GM18505 (cell line): ENCODE measurements around the gene HLA-F.
A peak's percentile ranks its signal among the peaks of the same experiment; 100 is the strongest.

Source experiments
- ATAC-seq: cut with Tn5 transposase; IDR thresholded peaks from one replicate; pipeline ENCODE4 v1.9.1; 2021; ENCODE audit not compliant: unreplicated experiment
- POLR2A ChIP-seq: IDR thresholded peaks from 4 replicates; pipeline ENCODE4 v1.6.1; 2011; ENCODE audit warnings: borderline replicate concordance; ENCODE audit not compliant: insufficient read depth, insufficient read length; ENCODE audit errors: extremely low read depth

The HLA-F gene

DNA sequence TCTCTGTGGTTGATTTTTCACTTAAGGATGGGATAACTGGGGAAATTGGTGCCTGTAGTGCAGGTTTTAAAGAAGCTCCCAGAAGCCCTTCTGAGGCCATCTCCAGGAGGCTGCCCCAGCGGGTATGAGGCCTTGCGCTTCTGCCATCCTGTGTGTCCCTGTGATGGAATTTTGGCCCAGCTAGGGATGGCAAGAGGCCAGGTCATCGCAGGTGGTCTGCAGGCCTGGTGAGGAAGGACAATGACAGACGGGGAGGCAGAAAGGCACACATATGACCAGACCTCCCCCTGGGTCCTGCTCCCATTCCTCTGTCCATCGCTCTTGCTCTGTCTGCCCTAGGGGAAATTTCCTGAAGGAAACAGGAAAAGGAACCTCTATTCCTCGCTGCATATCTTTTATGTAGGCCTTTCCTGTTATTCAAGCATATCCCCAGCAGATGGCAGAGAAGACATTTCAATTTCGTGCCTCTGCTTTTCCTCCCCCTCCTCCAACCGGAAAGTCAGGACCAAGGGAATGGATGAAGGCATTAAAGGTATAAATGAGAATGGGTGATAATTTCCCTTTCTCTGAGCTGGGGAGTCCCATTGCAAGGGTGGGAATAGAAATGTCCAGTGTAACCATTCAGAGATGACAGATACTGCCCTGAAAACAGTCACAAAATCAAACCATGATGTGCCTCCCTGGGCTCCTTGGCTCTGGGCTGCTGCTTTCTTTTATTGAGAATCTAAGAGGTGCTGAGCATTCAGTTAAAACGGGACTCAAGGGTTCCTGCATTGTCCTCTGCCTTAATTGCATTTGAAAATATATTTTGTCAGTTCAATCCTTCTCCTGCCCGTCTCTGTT lies 17.6 kb upstream of the HLA-F start:
- no peak for TF ChIP-seq POLR2A
- ATAC-seq, result no peak

DNA sequence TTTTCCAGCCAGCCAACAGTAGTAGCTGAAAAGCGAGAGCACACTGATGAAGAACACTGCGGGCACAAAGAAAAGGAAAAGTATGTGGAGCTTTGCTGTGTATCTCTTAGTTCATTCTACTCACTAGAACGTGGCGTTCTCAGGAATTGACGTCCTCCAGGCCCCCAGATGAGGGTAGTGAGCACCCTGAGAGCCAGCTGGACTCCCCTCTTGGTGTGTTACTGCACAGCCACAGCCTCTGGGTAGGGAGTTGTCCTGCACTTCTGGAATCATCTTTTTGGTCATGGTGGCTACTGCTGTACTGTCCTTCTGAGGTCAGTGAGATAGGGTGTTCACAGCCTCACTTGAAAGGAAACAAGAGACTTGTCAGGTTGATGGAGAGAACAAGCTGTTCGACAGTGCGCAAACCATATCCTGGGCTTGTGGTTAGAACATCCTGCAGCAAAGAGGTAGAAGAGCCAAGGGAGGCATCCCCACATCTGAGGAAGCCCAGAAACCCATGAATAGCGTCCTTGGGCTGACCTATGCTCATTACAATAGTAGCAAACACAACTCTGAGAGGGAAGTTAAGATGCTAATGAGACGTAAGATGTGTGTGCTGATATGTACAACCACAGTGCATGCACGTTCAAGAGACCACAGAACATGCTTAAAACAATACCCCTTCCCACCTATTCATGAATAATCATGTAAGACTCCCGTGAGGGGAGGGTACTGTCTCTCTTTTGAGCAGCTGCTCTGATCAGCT lies 14.6 kb upstream of the HLA-F start:
- ATAC-seq, result no peak
- TF ChIP-seq POLR2A, result no peak

- ATAC-seq, result no peak
- TF ChIP-seq POLR2A, result no peak
Observed at GRCh38 chr6:29709188-29709587, 14.0 kb upstream of the HLA-F start.

- ATAC-seq, result no peak
- no peak for TF ChIP-seq POLR2A
Observed at GRCh38 chr6:29710281-29710941, 12.8 kb upstream of the HLA-F start.

DNA sequence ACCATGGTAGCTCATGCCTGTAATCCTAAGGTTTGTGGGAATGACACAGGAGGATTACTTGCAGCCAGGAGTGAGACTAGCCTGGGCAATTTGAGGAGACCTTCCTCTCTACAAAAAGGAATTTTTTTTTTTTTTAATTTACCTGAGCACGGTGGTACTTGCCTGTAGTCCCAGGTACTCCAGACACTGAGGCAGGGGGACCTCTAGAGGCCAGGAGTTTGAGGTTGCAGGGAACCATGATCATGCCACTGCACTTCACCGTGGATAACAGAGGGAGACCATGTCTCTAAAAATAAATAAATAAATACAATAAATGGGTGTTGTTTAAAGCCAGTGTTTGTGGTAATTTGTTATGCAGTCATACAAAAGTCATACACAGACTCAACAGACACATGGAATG lies 2.4 kb upstream of the HLA-F start:
- no peak for ATAC-seq

DNA sequence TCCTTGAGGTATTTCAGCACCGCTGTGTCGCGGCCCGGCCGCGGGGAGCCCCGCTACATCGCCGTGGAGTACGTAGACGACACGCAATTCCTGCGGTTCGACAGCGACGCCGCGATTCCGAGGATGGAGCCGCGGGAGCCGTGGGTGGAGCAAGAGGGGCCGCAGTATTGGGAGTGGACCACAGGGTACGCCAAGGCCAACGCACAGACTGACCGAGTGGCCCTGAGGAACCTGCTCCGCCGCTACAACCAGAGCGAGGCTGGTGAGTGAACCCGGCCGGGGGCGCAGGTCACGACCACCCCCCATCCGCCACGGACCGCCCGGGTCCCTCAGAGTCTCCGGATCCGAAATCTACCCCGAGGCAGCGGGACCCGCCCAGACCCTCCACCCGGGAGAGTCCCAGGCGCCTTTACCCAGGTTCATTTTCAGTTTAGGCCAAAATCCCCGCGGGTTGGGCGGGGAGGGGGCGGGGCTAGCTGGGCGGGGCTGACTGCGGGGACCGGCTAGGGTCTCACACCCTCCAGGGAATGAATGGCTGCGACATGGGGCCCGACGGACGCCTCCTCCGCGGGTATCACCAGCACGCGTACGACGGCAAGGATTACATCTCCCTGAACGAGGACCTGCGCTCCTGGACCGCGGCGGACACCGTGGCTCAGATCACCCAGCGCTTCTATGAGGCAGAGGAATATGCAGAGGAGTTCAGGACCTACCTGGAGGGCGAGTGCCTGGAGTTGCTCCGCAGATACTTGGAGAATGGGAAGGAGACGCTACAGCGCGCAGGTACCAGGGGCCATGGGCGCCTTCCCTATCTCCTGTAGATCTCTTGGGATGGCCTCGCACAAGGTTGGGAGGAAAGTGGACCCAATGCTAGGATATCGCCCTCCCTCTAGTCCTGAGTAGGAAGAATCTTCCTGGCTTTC lies 693 bp downstream of the HLA-F start:
- TF ChIP-seq POLR2A, result peak; percentile 69
- ATAC-seq, result peak; percentile 32

More for the DNA sequence above, 2.4 kb upstream of the HLA-F start:
- TF ChIP-seq POLR2A, result no peak

DNA sequence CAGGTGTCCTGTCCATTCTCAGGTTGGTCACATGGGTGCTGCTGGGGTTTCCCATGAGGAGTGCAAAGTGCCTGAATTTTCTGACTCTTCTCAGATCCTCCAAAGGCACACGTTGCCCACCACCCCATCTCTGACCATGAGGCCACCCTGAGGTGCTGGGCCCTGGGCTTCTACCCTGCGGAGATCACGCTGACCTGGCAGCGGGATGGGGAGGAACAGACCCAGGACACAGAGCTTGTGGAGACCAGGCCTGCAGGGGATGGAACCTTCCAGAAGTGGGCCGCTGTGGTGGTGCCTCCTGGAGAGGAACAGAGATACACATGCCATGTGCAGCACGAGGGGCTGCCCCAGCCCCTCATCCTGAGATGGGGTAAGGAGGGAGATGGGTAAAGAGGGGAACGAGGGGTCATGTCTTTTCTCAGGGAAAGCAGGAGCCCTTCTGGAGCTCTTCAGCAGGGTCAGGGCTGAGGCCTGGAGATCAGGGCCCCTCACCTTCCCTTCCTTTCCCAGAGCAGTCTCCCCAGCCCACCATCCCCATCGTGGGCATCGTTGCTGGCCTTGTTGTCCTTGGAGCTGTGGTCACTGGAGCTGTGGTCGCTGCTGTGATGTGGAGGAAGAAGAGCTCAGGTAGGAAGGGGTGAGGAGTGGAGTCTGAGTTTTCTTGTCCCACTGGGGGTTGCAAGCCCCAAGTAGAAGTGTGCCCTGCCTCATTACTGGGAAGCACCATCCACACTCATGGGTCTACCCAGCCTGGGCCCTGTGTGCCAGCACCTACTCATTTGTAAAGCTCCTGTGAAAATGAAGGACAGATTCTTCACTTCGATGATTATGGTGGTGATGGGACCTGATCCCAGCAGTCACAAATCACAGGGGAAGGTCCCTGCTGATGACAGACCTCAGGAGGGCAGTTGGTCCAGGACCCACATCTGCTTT lies 2.0 kb downstream of the HLA-F start:
- TF ChIP-seq POLR2A, result no peak
- no peak for ATAC-seq

DNA sequence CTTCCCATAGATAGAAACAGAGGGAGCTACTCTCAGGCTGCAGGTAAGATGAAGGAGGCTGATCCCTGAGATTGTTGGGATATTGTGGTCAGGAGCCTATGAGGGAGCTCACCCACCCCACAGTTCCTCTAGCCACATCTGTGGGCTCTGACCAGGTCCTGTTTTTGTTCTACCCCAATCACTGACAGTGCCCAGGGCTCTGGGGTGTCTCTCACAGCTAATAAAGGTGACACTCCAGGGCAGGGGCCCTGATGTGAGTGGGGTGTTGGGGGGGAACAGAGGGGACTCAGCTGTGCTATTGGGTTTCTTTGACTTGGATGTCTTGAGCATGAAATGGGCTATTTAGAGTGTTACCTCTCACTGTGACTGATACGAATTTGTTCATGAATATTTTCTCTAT lies 2.8 kb downstream of the HLA-F start:
- no peak for ATAC-seq
- no peak for TF ChIP-seq POLR2A

- ATAC-seq, result no peak
- TF ChIP-seq POLR2A, result no peak
Observed at GRCh38 chr6:29726571-29727194, 3.4 kb downstream of the HLA-F start.

DNA sequence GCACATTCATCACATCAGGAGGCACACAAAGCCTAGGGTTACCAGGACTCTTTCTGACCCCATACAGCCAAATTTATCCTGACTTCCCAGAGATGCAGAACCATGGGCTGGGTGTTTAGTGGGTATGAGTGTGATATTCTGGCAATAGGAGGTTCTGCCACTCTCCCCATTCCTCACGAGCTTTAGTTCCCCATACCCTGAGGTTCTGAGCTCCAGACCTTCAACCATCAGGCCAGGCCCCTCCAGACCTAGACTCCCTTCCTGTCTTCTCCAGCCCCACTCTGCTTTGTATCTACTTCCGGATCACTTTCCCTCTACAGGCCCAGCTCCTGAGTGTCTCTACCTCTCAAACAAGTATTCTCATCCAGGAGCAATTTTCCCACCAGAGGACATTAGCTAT lies 4.4 kb downstream of the HLA-F start:
- TF ChIP-seq POLR2A, result no peak
- no peak for ATAC-seq

DNA sequence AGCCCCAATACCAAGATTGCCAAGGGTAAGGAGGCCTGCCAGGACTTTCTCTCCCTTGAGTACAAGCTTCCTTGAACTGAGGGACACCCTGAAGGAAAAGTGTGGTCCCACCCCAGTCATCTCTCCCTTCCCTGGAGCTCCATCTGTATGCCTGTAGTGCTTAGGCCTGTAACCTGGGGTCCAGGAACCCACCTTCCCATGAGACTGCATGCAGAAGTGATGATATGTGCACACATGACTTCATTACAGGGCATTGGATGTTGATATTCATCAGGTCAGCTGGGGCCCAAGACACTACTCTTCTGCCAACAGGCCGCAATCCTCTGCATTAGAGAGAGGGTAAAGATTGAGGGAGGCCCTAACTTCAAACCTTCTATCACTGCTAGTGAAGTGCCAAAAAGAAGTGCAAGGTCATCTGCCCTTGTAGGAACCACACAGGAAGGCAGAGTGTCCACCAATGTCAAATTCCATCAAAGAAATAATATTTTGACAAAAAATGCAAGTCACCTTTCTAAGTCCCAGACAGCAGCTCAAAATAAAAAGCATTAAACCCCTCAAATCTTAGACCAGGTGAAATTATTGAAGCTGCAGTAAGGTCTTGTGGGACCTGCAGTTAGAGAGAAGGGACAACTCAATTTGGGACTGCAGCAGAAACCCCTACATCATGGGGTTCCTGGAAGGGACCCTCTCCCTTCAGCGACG lies 5.1 kb downstream of the HLA-F start:
- TF ChIP-seq POLR2A, result no peak
- ATAC-seq, result no peak

GRCh38 chr6:29728875-29729270 lies 5.6 kb downstream of the HLA-F start:
- no peak for ATAC-seq

More at GRCh38 chr6:29728875-29729270, 5.6 kb downstream of the HLA-F start:
- TF ChIP-seq POLR2A, result no peak
